BE2C (cell line): ENCODE data around the gene TNFRSF19.

Experiments
- DNase-seq: peaks from one replicate; pipeline ENCODE4 v3.0.0-alpha.2; 2020
- H3K27me3 ChIP-seq: fragments of 250-450 bp; sonication (Bioruptor Pico); 2 replicates; pipeline ENCODE4 v1.5.1; 2020; ENCODE audit warnings: mild to moderate bottlenecking
- H3K36me3 ChIP-seq: fragments of 250-450 bp; sonication (Bioruptor Pico); 2 replicates; pipeline ENCODE4 v1.5.1; 2020; ENCODE audit warnings: mild to moderate bottlenecking
- H3K4me1 ChIP-seq: fragments of 250-450 bp; sonication (Bioruptor Pico); 2 replicates; pipeline ENCODE4 v1.5.1; 2020
- H3K4me3 ChIP-seq: 2 replicates; pipeline ENCODE4 v1.5.1; 2011; ENCODE audit warnings: low read depth, low read length
- H3K9me3 ChIP-seq: fragments of 250-450 bp; sonication (Bioruptor Pico); 2 replicates; pipeline ENCODE4 v1.5.1; 2020
- TF ChIP-seq, protein P1 (sequence below): IDR thresholded peaks from 2 replicates; pipeline ENCODE4 v1.5.1; 2012; ENCODE audit warnings: mild to moderate bottlenecking, low read depth, low read length

The TNFRSF19 gene

DNA sequence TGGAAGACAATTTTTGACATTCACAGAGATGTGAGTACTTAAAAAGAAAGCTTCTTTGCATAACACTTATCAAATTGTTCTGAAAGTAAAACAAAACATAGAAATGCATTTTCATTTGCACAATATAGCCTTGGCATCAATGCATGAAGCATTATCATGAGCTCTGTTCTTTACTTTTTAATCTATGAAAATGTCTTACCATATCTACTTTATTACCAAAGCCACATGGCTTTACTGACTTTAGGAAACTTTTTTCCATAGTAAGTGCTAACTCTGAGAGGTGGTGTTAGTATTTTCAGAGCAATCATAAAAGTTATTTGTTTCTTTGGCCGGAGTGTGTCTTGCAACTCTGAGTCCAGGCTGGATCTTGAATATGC is 10.5 kb downstream of the TNFRSF19 start:
- TF ChIP-seq, protein P1, sequence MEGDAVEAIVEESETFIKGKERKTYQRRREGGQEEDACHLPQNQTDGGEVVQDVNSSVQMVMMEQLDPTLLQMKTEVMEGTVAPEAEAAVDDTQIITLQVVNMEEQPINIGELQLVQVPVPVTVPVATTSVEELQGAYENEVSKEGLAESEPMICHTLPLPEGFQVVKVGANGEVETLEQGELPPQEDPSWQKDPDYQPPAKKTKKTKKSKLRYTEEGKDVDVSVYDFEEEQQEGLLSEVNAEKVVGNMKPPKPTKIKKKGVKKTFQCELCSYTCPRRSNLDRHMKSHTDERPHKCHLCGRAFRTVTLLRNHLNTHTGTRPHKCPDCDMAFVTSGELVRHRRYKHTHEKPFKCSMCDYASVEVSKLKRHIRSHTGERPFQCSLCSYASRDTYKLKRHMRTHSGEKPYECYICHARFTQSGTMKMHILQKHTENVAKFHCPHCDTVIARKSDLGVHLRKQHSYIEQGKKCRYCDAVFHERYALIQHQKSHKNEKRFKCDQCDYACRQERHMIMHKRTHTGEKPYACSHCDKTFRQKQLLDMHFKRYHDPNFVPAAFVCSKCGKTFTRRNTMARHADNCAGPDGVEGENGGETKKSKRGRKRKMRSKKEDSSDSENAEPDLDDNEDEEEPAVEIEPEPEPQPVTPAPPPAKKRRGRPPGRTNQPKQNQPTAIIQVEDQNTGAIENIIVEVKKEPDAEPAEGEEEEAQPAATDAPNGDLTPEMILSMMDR, result no peak
- Histone ChIP-seq H3K9me3 (no peaks in the 10 kb centered on the region), H3K4me3 (no peak overlapping the region), H3K27me3 (peaks cover 13% of the 10 kb centered on the region), H3K36me3 (no peaks in the 10 kb centered on the region), H3K4me1 (no peaks in the 10 kb centered on the region)
- no peak for DNase-seq

DNA sequence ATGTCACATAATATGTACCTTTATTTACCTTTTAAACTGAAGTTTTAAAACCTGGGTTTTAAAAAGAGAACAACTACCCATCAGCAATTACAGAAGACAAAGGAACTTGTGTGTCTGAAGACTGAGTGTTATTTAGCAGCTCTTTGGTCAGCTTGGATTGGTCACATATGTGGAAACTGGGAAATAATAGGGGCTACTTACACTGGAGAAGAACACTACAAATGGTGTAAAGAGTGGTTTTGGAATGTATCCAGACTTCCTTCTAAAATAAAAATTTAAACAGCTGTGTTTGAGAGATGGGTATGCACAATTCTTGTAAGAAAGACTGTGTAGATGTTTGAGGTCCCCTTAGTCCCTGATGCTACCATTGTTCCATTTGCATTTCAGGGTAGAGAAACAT is 13.3 kb downstream of the TNFRSF19 start:
- Histone ChIP-seq H3K4me1 (no peaks in the 10 kb centered on the region), H3K27me3 (peaks cover 13% of the 10 kb centered on the region), H3K9me3 (no peaks in the 10 kb centered on the region), H3K4me3 (no peak overlapping the region), H3K36me3 (no peaks in the 10 kb centered on the region)
- TF ChIP-seq, protein P1, result no peak
- DNase-seq, result no peak

DNA sequence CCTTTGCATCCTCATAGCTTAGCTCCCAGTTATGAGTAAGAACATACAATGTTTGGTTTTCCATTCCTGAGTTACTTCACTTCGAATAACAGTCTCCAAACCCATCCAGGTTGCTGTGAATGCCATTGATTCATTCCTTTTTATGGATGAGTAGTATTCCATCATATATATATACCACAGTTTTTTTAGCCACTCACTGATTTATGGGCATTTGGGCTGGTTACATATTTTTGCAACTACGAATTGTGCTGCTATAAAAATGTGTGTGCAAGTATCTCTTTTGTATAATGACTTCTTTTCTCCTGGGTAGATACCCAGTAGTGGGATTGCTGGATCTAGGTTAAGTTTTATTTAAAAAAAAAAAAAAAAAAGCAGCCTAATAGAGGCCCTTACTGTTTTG is 14.1 kb downstream of the TNFRSF19 start:
- Histone ChIP-seq H3K4me1 (no peaks in the 10 kb centered on the region), H3K4me3 (no peak overlapping the region), H3K27me3 (peaks cover 13% of the 10 kb centered on the region), H3K36me3 (no peaks in the 10 kb centered on the region), H3K9me3 (no peaks in the 10 kb centered on the region)
- TF ChIP-seq, protein P1, result no peak
- no peak for DNase-seq

DNA sequence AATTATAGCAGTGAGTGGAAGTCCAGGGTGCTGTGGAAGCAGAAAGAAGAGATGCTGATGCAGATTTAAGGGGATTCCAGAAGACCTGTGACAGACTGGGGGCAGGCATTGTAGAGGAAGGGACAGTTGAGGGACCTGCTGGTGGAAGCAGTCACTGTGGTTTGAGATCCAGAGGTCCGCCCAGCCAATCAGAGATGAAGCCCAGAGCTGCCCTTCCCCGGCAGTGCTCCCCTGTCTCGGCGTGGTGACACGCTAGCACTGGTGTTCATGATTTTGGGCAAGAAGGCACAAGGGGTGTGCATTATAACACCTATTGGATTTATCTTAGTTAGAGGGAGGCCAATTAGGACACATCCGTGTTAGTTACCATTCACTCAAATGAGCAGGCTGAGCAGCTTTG is 16.1 kb downstream of the TNFRSF19 start:
- Histone ChIP-seq H3K4me3 (no peak overlapping the region), H3K4me1 (no peaks in the 10 kb centered on the region), H3K36me3 (no peaks in the 10 kb centered on the region), H3K9me3 (no peaks in the 10 kb centered on the region), H3K27me3 (no peaks in the 10 kb centered on the region)
- TF ChIP-seq, protein P1, result no peak
- DNase-seq, result no peak

DNA sequence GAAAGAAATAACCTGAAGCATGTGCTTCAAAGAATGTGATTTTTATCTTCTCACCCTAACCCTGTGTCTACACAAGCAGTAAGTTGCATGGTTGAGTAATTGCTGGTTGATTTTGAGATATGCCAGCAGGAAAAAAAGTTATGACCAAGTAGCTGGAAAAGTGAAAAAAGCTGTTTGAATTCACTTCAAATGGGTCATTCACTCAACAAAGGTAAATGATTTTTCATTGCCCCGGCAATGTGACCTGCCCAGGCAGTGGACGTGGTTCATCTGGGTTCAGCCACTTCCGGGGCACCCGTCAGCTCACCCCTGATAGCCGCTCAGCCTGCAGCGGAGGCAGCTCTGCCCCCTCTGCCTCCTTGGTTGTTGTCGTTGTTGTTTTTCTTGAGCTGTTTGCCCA is 18.5 kb downstream of the TNFRSF19 start:
- H3K4me3 ChIP-seq, result no peak overlapping the region
- no peaks in the 10 kb centered on the region for H3K9me3 ChIP-seq
- H3K4me1 ChIP-seq, result no peaks in the 10 kb centered on the region
- H3K27me3 ChIP-seq, result no peaks in the 10 kb centered on the region
- DNase-seq, result no peak
- TF ChIP-seq, protein P1, result no peak
- no peaks in the 10 kb centered on the region for H3K36me3 ChIP-seq

DNA sequence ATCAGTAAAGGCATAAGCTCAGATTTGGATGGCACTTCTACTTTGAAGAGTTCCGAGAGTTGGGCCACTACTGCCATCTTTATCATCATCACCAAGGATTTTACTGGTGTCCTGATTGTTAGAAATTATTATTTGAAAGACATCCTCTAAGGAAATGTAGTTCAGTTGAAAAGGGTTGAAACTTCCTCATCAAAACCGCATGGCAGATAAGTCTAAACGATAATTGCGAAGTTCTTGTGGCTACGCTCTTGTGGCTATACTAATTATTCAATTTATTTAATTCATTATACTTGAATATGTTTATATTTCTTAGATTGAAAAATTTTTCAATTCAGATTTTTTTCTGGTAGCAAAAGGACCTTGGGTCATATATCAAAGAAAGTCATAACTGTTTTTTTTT is 22.4 kb downstream of the TNFRSF19 start:
- TF ChIP-seq, protein P1, result no peak
- H3K27me3 ChIP-seq, result no peaks in the 10 kb centered on the region

More for the DNA sequence above, 22.4 kb downstream of the TNFRSF19 start:
- H3K9me3 ChIP-seq, result no peaks in the 10 kb centered on the region
- H3K4me3 ChIP-seq, result no peak overlapping the region
- no peaks in the 10 kb centered on the region for H3K36me3 ChIP-seq
- DNase-seq, result no peak
- H3K4me1 ChIP-seq, result no peaks in the 10 kb centered on the region
